SK-N-SH treated with all-trans-retinoic acid at 6 μM for 48 hours (cell line): Measurements from ENCODE around the gene CALHM2.

Experiments used
- ATAC-seq: fragments of 200-7000 bp; cut with Tn5 transposase; 3 replicates; pipeline ENCODE4 v1.9.1; 2020; ENCODE audit warnings: mild to moderate bottlenecking, moderate library complexity
- ARNTL ChIP-seq: fragments of 450-650 bp; formaldehyde crosslinking; IDR thresholded peaks from 2 replicates; pipeline ENCODE4 v1.5.0; 2020; ENCODE audit warnings: low read depth, mild to moderate bottlenecking, moderate library complexity, borderline replicate concordance
- CSDC2 ChIP-seq: fragments of 250-450 bp; sonication (Bioruptor Pico); IDR thresholded peaks from 2 replicates; pipeline ENCODE4 v1.5.0; 2020; ENCODE audit warnings: mild to moderate bottlenecking, moderate library complexity
- ESRRG ChIP-seq: fragments of 250-450 bp; sonication (Bioruptor Pico); IDR thresholded peaks from 2 replicates; pipeline ENCODE4 v1.6.1; 2021; ENCODE audit warnings: mild to moderate bottlenecking
- GLIS3 ChIP-seq: fragments of 250-450 bp; sonication (Bioruptor Pico); IDR thresholded peaks from 2 replicates; pipeline ENCODE4 v1.5.0; 2020; ENCODE audit warnings: mild to moderate bottlenecking, moderate library complexity
- OSR1 ChIP-seq: fragments of 250-450 bp; sonication (Bioruptor Pico); IDR thresholded peaks from 2 replicates; pipeline ENCODE4 v1.8.0; 2022; ENCODE audit warnings: moderate library complexity, mild to moderate bottlenecking, inconsistent platforms
- RARB ChIP-seq: fragments of 250-450 bp; sonication (Bioruptor Pico); IDR thresholded peaks from 2 replicates; pipeline ENCODE4 v1.8.0; 2021; ENCODE audit warnings: mild to moderate bottlenecking, moderate library complexity
- TCF4 ChIP-seq: fragments of 250-450 bp; sonication (Bioruptor Pico); IDR thresholded peaks from 2 replicates; pipeline ENCODE4 v1.8.0; 2021; ENCODE audit warnings: mild to moderate bottlenecking, moderate library complexity, borderline replicate concordance
- ZC3H10 ChIP-seq: fragments of 250-450 bp; sonication (Bioruptor Pico); IDR thresholded peaks from 2 replicates; pipeline ENCODE4 v1.5.1; 2021; ENCODE audit warnings: mild to moderate bottlenecking, moderate library complexity
- ZFP3 ChIP-seq: fragments of 250-450 bp; sonication (Bioruptor Pico); IDR thresholded peaks from 2 replicates; pipeline ENCODE4 v1.5.0; 2020; ENCODE audit warnings: mild to moderate bottlenecking, moderate library complexity
- ZFP30 ChIP-seq: fragments of 450-650 bp; formaldehyde crosslinking; IDR thresholded peaks from 2 replicates; pipeline ENCODE4 v1.5.0; 2022; ENCODE audit warnings: mild to moderate bottlenecking, moderate library complexity
- ZNF565 ChIP-seq: fragments of 450-650 bp; formaldehyde crosslinking; conservative IDR thresholded peaks from 2 replicates; pipeline ENCODE4 v1.5.0; 2020; ENCODE audit warnings: low read depth, mild to moderate bottlenecking, moderate library complexity
- ZNF70 ChIP-seq: fragments of 450-650 bp; formaldehyde crosslinking; IDR thresholded peaks from 2 replicates; pipeline ENCODE4 v1.5.0; 2020; ENCODE audit warnings: mild to moderate bottlenecking, moderate library complexity
- ZNF8 ChIP-seq: fragments of 450-650 bp; formaldehyde crosslinking; IDR thresholded peaks from 2 replicates; pipeline ENCODE4 v1.5.0; 2020; ENCODE audit warnings: mild to moderate bottlenecking, moderate library complexity
- TF ChIP-seq, protein P1 (sequence below): fragments of 250-450 bp; sonication (Bioruptor Pico); IDR thresholded peaks from 2 replicates; pipeline ENCODE4 v1.5.0; 2020; ENCODE audit warnings: mild to moderate bottlenecking, moderate library complexity
- TF ChIP-seq, protein P2 (sequence below): fragments of 250-450 bp; sonication (Bioruptor Pico); IDR thresholded peaks from 2 replicates; pipeline ENCODE4 v1.8.0; 2020; ENCODE audit warnings: mild to moderate bottlenecking, moderate library complexity, borderline replicate concordance
- TF ChIP-seq, protein P3 (sequence below): fragments of 250-450 bp; sonication (Bioruptor Pico); IDR thresholded peaks from 2 replicates; pipeline ENCODE4 v1.5.1; 2020; ENCODE audit warnings: low read depth, mild to moderate bottlenecking, moderate library complexity
- TF ChIP-seq, protein P4 (sequence below): fragments of 250-450 bp; sonication (Bioruptor Pico); IDR thresholded peaks from 2 replicates; pipeline ENCODE4 v1.5.1; 2021; ENCODE audit warnings: mild to moderate bottlenecking, moderate library complexity

Gene CALHM2

DNA sequence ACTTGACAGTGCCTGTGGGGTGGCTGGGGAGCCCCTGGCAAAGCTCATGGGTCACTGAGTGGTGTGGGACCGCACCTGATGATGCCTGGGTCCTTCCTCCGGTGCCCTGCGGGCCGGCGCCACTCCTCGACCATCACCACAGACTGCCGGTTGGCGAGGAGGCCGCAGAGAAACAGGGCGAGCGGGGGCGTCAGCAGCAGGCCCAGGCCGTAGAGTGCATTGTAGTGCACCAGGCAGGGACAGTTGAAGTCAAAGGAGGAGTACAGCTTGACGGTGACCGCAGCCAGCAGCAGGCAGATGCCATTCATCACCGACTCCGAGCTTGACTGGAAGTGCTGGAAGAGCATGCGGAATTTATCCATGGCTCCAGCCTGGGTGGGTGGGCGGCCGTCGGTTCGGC, 26.5 kb upstream of the CALHM2 start:
- TF ChIP-seq ZFP30 (CRISPR knock-in tag) = no peak
- no peak for TF ChIP-seq ESRRG (CRISPR knock-in tag)
- TF ChIP-seq, all 23 proteins: peak for 0
- ATAC-seq = no peak

DNA sequence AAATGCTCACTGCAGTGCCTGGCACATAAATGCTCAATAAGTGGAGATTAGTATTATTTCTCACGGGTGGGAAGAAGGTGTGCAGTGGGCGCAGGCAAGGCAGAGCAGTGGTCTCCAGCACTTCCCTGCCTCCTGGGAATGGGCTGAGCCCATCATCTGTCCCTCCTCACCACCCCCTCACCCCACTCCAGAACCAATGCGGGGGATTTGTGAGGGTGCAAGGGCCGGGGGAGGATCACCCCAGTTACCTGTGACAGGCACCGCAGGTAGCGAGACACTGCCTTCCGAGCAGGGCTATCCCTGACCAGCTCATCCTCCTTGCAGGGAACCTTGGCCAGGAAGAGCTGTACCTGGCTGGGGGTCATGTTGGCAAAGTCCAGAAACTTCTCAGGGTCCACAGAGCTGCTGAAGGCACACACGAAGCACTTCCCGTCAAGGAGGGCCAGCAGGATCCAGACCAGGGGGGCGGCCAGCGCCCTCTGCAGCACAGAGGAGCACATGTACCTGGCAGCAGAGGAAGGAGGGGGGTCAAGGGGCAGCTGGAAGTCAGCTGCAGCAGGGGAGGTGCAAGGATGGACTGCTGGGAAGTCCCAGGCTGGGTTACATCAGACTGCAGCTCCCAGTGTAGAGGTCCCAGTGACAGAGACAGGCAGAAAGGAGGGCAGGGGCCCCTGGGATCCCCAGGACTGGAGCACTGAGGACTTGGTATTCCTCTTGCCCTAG, 24.0 kb upstream of the CALHM2 start:
- peak; percentile 48; the same call in 2 of the 3 replicates for ATAC-seq

DNA sequence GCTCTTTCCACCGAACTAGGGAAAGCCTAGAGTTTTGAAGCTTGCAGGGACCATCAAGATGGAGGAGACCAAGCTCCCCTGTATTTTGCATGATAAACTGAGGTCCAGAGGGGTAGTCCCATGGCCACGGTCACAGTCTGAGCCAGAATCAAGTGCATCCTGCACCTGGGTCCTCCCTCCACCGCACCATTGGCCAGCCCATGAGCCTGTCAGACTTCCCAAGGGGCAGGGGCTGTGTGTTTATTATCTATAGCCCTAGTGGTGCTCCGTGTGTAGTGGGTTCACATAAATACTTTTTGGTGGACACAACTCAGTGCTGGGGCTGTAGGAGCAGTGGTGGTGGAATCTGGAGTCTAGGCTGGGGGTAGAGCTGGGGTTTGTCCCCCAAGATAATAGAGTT, 23.3 kb upstream of the CALHM2 start:
- no peak for ATAC-seq
- TF ChIP-seq OSR1 (CRISPR knock-in tag) = no peak
- TF ChIP-seq, protein P1, sequence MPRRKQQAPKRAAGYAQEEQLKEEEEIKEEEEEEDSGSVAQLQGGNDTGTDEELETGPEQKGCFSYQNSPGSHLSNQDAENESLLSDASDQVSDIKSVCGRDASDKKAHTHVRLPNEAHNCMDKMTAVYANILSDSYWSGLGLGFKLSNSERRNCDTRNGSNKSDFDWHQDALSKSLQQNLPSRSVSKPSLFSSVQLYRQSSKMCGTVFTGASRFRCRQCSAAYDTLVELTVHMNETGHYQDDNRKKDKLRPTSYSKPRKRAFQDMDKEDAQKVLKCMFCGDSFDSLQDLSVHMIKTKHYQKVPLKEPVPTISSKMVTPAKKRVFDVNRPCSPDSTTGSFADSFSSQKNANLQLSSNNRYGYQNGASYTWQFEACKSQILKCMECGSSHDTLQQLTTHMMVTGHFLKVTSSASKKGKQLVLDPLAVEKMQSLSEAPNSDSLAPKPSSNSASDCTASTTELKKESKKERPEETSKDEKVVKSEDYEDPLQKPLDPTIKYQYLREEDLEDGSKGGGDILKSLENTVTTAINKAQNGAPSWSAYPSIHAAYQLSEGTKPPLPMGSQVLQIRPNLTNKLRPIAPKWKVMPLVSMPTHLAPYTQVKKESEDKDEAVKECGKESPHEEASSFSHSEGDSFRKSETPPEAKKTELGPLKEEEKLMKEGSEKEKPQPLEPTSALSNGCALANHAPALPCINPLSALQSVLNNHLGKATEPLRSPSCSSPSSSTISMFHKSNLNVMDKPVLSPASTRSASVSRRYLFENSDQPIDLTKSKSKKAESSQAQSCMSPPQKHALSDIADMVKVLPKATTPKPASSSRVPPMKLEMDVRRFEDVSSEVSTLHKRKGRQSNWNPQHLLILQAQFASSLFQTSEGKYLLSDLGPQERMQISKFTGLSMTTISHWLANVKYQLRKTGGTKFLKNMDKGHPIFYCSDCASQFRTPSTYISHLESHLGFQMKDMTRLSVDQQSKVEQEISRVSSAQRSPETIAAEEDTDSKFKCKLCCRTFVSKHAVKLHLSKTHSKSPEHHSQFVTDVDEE (CRISPR knock-in tag) = no peak
- TF ChIP-seq GLIS3 (CRISPR knock-in tag) = no peak
- TF ChIP-seq RARB (CRISPR knock-in tag) = no peak
- TF ChIP-seq, protein P2, sequence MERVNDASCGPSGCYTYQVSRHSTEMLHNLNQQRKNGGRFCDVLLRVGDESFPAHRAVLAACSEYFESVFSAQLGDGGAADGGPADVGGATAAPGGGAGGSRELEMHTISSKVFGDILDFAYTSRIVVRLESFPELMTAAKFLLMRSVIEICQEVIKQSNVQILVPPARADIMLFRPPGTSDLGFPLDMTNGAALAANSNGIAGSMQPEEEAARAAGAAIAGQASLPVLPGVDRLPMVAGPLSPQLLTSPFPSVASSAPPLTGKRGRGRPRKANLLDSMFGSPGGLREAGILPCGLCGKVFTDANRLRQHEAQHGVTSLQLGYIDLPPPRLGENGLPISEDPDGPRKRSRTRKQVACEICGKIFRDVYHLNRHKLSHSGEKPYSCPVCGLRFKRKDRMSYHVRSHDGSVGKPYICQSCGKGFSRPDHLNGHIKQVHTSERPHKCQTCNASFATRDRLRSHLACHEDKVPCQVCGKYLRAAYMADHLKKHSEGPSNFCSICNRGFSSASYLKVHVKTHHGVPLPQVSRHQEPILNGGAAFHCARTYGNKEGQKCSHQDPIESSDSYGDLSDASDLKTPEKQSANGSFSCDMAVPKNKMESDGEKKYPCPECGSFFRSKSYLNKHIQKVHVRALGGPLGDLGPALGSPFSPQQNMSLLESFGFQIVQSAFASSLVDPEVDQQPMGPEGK (CRISPR knock-in tag) = no peak

More for the DNA sequence above, 24.0 kb upstream of the CALHM2 start:
- TF ChIP-seq ZNF565 (CRISPR knock-in tag) (no peak), RARB (CRISPR knock-in tag) (no peak), ARNTL (CRISPR knock-in tag) (no peak), TCF4 (CRISPR knock-in tag) (no peak), ZNF70 (CRISPR knock-in tag) (no peak), ZC3H10 (CRISPR knock-in tag) (no peak), GLIS3 (CRISPR knock-in tag) (no peak), ESRRG (CRISPR knock-in tag) (no peak), ZNF8 (CRISPR knock-in tag) (no peak), ZFP3 (CRISPR knock-in tag) (no peak), CSDC2 (CRISPR knock-in tag) (no peak)
- TF ChIP-seq, protein P3, sequence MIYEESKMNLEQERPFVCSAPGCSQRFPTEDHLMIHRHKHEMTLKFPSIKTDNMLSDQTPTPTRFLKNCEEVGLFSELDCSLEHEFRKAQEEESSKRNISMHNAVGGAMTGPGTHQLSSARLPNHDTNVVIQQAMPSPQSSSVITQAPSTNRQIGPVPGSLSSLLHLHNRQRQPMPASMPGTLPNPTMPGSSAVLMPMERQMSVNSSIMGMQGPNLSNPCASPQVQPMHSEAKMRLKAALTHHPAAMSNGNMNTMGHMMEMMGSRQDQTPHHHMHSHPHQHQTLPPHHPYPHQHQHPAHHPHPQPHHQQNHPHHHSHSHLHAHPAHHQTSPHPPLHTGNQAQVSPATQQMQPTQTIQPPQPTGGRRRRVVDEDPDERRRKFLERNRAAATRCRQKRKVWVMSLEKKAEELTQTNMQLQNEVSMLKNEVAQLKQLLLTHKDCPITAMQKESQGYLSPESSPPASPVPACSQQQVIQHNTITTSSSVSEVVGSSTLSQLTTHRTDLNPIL (CRISPR knock-in tag) = no peak
- TF ChIP-seq, protein P4, sequence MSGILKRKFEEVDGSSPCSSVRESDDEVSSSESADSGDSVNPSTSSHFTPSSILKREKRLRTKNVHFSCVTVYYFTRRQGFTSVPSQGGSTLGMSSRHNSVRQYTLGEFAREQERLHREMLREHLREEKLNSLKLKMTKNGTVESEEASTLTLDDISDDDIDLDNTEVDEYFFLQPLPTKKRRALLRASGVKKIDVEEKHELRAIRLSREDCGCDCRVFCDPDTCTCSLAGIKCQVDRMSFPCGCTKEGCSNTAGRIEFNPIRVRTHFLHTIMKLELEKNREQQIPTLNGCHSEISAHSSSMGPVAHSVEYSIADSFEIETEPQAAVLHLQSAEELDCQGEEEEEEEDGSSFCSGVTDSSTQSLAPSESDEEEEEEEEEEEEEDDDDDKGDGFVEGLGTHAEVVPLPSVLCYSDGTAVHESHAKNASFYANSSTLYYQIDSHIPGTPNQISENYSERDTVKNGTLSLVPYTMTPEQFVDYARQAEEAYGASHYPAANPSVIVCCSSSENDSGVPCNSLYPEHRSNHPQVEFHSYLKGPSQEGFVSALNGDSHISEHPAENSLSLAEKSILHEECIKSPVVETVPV (CRISPR knock-in tag) = no peak
- TF ChIP-seq, protein P2 (CRISPR knock-in tag) = no peak
- TF ChIP-seq, protein P1 (CRISPR knock-in tag) = no peak
